ENCODE measurements around the gene FRMD4A.

FRMD4A gene

GRCh38 chr10:14032406-14032998, 298.2 kb downstream of the FRMD4A start:
- no peak overlapping the region for H3K27ac ChIP-seq (ENCODE audit: insufficient read depth, low read depth, low read length, poor library complexity, severe bottlenecking)
- H3K4me1 ChIP-seq (ENCODE audit: control insufficient read depth, insufficient read depth, low read length): no peaks in the 10 kb centered on the region
- no peaks in the 10 kb centered on the region for H3K9me3 ChIP-seq (ENCODE audit: control insufficient read depth, low read length)
- no peaks in the 10 kb centered on the region for H3K27me3 ChIP-seq (ENCODE audit: control insufficient read depth, insufficient read depth, low read length, poor library complexity, severe bottlenecking)
- 42 to 43% methylated on average over 17 of the region's 17 CpGs for whole genome bisulfite sequencing, 2 experiments
- no peaks in the 10 kb centered on the region for H3K36me3 ChIP-seq (ENCODE audit: control insufficient read depth, insufficient read depth, low read length)
- H3K4me3 ChIP-seq (ENCODE audit: insufficient read depth, low read depth, low read length): no peak overlapping the region

GRCh38 chr10:14026325-14026724, 304.4 kb downstream of the FRMD4A start:
- Histone ChIP-seq H3K36me3 (ENCODE audit: control insufficient read depth, insufficient read depth, low read length) (no peaks in the 10 kb centered on the region), H3K4me1 (ENCODE audit: control insufficient read depth, insufficient read depth, low read length) (no peaks in the 10 kb centered on the region), H3K4me3 (ENCODE audit: insufficient read depth, low read depth, low read length) (no peak overlapping the region), H3K27me3 (ENCODE audit: control insufficient read depth, insufficient read depth, low read length, poor library complexity, severe bottlenecking) (no peaks in the 10 kb centered on the region), H3K9me3 (ENCODE audit: control insufficient read depth, low read length) (no peaks in the 10 kb centered on the region), H3K27ac (ENCODE audit: insufficient read depth, low read depth, low read length, poor library complexity, severe bottlenecking) (no peak overlapping the region)
- WGBS, 2 experiments: 76 to 86% methylated on average over 4 of the region's 4 CpGs

- Histone ChIP-seq H3K4me3 (ENCODE audit: insufficient read depth, low read depth, low read length) (no peak overlapping the region), H3K9me3 (ENCODE audit: control insufficient read depth, low read length) (no peaks in the 10 kb centered on the region), H3K27me3 (ENCODE audit: control insufficient read depth, insufficient read depth, low read length, poor library complexity, severe bottlenecking) (no peaks in the 10 kb centered on the region), H3K4me1 (ENCODE audit: control insufficient read depth, insufficient read depth, low read length) (peaks cover 4% of the 10 kb centered on the region), H3K27ac (ENCODE audit: insufficient read depth, low read depth, low read length, poor library complexity, severe bottlenecking) (no peak overlapping the region), H3K36me3 (ENCODE audit: control insufficient read depth, insufficient read depth, low read length) (no peaks in the 10 kb centered on the region)
- WGBS, 2 experiments: 93 to 96% methylated on average over 8 to 10 of the region's 10 CpGs
Observed at GRCh38 chr10:14025283-14026189, 305.2 kb downstream of the FRMD4A start.

- Histone ChIP-seq H3K27me3 (ENCODE audit: control insufficient read depth, insufficient read depth, low read length, poor library complexity, severe bottlenecking) (no peaks in the 10 kb centered on the region), H3K4me1 (ENCODE audit: control insufficient read depth, insufficient read depth, low read length) (peaks cover 13% of the 10 kb centered on the region), H3K9me3 (ENCODE audit: control insufficient read depth, low read length) (no peaks in the 10 kb centered on the region), H3K36me3 (ENCODE audit: control insufficient read depth, insufficient read depth, low read length) (no peaks in the 10 kb centered on the region), H3K4me3 (ENCODE audit: insufficient read depth, low read depth, low read length) (no peak overlapping the region), H3K27ac (ENCODE audit: insufficient read depth, low read depth, low read length, poor library complexity, severe bottlenecking) (no peak overlapping the region)
- 95 to 96% methylated on average over 15 of the region's 15 CpGs for WGBS, 2 experiments
Observed at GRCh38 chr10:14024329-14025202, 306.2 kb downstream of the FRMD4A start.

- 86 to 91% methylated on average over 7 of the region's 7 CpGs for WGBS, 2 experiments
- H3K4me3 ChIP-seq (ENCODE audit: insufficient read depth, low read depth, low read length): no peak overlapping the region
- no peaks in the 10 kb centered on the region for H3K27me3 ChIP-seq (ENCODE audit: control insufficient read depth, insufficient read depth, low read length, poor library complexity, severe bottlenecking)
- peaks cover 13% of the 10 kb centered on the region for H3K4me1 ChIP-seq (ENCODE audit: control insufficient read depth, insufficient read depth, low read length)
- H3K9me3 ChIP-seq (ENCODE audit: control insufficient read depth, low read length): no peaks in the 10 kb centered on the region
- no peak overlapping the region for H3K27ac ChIP-seq (ENCODE audit: insufficient read depth, low read depth, low read length, poor library complexity, severe bottlenecking)
- H3K36me3 ChIP-seq (ENCODE audit: control insufficient read depth, insufficient read depth, low read length): no peaks in the 10 kb centered on the region
Observed at GRCh38 chr10:14023673-14024328, 306.9 kb downstream of the FRMD4A start.

- H3K27me3 ChIP-seq (ENCODE audit: control insufficient read depth, insufficient read depth, low read length, poor library complexity, severe bottlenecking): no peaks in the 10 kb centered on the region
- H3K4me1 ChIP-seq (ENCODE audit: control insufficient read depth, insufficient read depth, low read length): peaks cover 13% of the 10 kb centered on the region
- H3K36me3 ChIP-seq (ENCODE audit: control insufficient read depth, insufficient read depth, low read length): no peaks in the 10 kb centered on the region
- no peak overlapping the region for H3K27ac ChIP-seq (ENCODE audit: insufficient read depth, low read depth, low read length, poor library complexity, severe bottlenecking)
- 90 to 92% methylated on average over 17 of the region's 17 CpGs for WGBS, 2 experiments
- no peak overlapping the region for H3K4me3 ChIP-seq (ENCODE audit: insufficient read depth, low read depth, low read length)
- no peaks in the 10 kb centered on the region for H3K9me3 ChIP-seq (ENCODE audit: control insufficient read depth, low read length)
Observed at GRCh38 chr10:14022954-14023672, 307.6 kb downstream of the FRMD4A start.

GRCh38 chr10:14022052-14022451, 308.7 kb downstream of the FRMD4A start:
- Histone ChIP-seq H3K9me3 (ENCODE audit: control insufficient read depth, low read length) (no peaks in the 10 kb centered on the region), H3K27ac (ENCODE audit: insufficient read depth, low read depth, low read length, poor library complexity, severe bottlenecking) (no peak overlapping the region), H3K4me1 (ENCODE audit: control insufficient read depth, insufficient read depth, low read length) (peaks cover 13% of the 10 kb centered on the region), H3K4me3 (ENCODE audit: insufficient read depth, low read depth, low read length) (no peak overlapping the region), H3K27me3 (ENCODE audit: control insufficient read depth, insufficient read depth, low read length, poor library complexity, severe bottlenecking) (no peaks in the 10 kb centered on the region), H3K36me3 (ENCODE audit: control insufficient read depth, insufficient read depth, low read length) (no peaks in the 10 kb centered on the region)
- 70 to 71% methylated on average over 4 of the region's 4 CpGs for WGBS, 2 experiments

GRCh38 chr10:14020037-14020664, 310.6 kb downstream of the FRMD4A start:
- H3K27ac ChIP-seq (ENCODE audit: insufficient read depth, low read depth, low read length, poor library complexity, severe bottlenecking): no peak overlapping the region
- H3K36me3 ChIP-seq (ENCODE audit: control insufficient read depth, insufficient read depth, low read length): no peaks in the 10 kb centered on the region
- WGBS, 2 experiments: 72 to 77% methylated on average over 9 of the region's 9 CpGs
- H3K27me3 ChIP-seq (ENCODE audit: control insufficient read depth, insufficient read depth, low read length, poor library complexity, severe bottlenecking): no peaks in the 10 kb centered on the region
- no peaks in the 10 kb centered on the region for H3K9me3 ChIP-seq (ENCODE audit: control insufficient read depth, low read length)
- H3K4me3 ChIP-seq (ENCODE audit: insufficient read depth, low read depth, low read length): no peak overlapping the region
- peaks cover 13% of the 10 kb centered on the region for H3K4me1 ChIP-seq (ENCODE audit: control insufficient read depth, insufficient read depth, low read length)

- Histone ChIP-seq H3K9me3 (ENCODE audit: control insufficient read depth, low read length) (no peaks in the 10 kb centered on the region), H3K27me3 (ENCODE audit: control insufficient read depth, insufficient read depth, low read length, poor library complexity, severe bottlenecking) (no peaks in the 10 kb centered on the region), H3K27ac (ENCODE audit: insufficient read depth, low read depth, low read length, poor library complexity, severe bottlenecking) (no peak overlapping the region), H3K4me3 (ENCODE audit: insufficient read depth, low read depth, low read length) (no peak overlapping the region), H3K36me3 (ENCODE audit: control insufficient read depth, insufficient read depth, low read length) (no peaks in the 10 kb centered on the region), H3K4me1 (ENCODE audit: control insufficient read depth, insufficient read depth, low read length) (peaks cover 13% of the 10 kb centered on the region)
- WGBS, 2 experiments: 82 to 86% methylated on average over 3 of the region's 3 CpGs
Observed at GRCh38 chr10:14017467-14017866, 313.3 kb downstream of the FRMD4A start.
